ENCODE data around the gene ZNF438. TPM values are rescaled to one million over a fixed set of nuclear protein-coding genes. Genes with fewer than 3 reads are reported as not detected.

The ZNF438 gene
- total RNA-seq, 4 donors from 2014 or later = 6.1 to 14.1 (median 7.1) TPM

DNA sequence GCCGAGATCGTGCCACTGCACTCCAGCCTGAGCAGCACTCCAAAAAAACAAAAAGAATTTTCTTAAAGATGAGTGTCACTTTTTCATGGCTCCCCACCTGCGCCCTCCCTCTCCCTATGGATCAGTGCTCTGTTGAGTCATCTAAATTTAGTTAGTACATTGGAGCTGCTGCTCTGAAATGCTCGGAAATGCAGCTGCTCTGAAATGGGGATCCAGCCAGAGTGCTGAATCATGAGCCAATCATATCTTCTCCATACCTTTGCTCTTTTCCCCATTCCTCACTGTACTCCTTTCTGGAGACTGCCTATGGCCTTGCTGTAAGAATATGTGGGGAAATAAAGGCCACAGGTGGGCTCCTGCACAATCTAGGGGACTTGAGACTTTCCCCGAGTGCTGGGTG is 188.8 kb downstream of the ZNF438 start:
- DNase-seq (ENCODE audit: low spot score in 2 of 2) = no peak
- Histone ChIP-seq H3K27ac (no peak overlapping the region), H3K27me3 (no peaks in the 10 kb centered on the region), H3K9me3 (no peaks in the 10 kb centered on the region), H3K4me3 (no peak overlapping the region), H3K4me1 (peaks cover 4% of the 10 kb centered on the region), H3K36me3 (peaks cover 8% of the 10 kb centered on the region)
- whole genome bisulfite sequencing = 85% methylated on average over 5 of the region's 5 CpGs
- no peak for TF ChIP-seq POLR2AphosphoS5 (IDR thresholded peaks at IDR 0.05)
- no peak for TF ChIP-seq POLR2A (IDR thresholded peaks at IDR 0.05)
- TF ChIP-seq, protein P1, sequence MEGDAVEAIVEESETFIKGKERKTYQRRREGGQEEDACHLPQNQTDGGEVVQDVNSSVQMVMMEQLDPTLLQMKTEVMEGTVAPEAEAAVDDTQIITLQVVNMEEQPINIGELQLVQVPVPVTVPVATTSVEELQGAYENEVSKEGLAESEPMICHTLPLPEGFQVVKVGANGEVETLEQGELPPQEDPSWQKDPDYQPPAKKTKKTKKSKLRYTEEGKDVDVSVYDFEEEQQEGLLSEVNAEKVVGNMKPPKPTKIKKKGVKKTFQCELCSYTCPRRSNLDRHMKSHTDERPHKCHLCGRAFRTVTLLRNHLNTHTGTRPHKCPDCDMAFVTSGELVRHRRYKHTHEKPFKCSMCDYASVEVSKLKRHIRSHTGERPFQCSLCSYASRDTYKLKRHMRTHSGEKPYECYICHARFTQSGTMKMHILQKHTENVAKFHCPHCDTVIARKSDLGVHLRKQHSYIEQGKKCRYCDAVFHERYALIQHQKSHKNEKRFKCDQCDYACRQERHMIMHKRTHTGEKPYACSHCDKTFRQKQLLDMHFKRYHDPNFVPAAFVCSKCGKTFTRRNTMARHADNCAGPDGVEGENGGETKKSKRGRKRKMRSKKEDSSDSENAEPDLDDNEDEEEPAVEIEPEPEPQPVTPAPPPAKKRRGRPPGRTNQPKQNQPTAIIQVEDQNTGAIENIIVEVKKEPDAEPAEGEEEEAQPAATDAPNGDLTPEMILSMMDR (IDR thresholded peaks at IDR 0.05) = no peak
- no peak for TF ChIP-seq EP300 (IDR thresholded peaks at IDR 0.05)

- 85% methylated on average over 1 of the region's 1 CpG for WGBS
Observed at GRCh38 chr10:30842185-30842584, 189.5 kb downstream of the ZNF438 start.

DNA sequence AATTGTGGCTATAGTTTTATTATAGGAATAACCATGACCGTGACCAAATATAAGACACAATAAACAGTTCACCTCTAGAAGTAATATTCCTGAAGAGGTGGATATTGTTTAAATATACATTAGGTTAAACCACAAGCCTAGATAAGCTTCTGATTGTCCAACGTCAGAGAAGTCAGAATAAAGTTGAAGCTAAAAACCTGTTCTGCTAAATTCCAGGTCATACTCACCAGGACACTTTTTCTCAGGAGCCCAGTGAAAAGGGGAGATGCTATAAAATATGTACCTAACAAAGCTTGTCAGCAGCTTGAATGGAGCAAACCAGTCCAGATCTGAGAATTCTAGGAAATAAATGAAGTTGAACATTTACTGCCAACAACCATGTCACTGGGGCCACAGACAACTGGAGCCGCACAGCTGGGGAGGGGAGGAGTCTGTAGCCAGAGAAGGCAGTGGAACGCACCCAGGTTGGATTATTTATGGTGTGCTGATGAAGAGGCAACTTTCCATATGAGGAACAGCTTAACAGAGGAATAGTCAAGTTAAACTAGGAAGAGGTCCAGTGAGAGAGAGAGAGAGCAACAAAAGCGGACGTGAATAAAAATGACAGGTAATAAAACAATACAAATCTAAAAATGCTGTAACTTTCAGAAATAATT is 191.1 kb downstream of the ZNF438 start:
- 51% methylated on average over 6 of the region's 6 CpGs for WGBS
- H3K9me3 ChIP-seq = no peaks in the 10 kb centered on the region
- H3K4me3 ChIP-seq = no peak overlapping the region
- peaks cover 4% of the 10 kb centered on the region for H3K4me1 ChIP-seq
- DNase-seq (ENCODE audit: low spot score in 2 of 2) = no peak
- no peak overlapping the region for H3K27ac ChIP-seq
- no peaks in the 10 kb centered on the region for H3K27me3 ChIP-seq
- peaks cover 8% of the 10 kb centered on the region for H3K36me3 ChIP-seq
- TF ChIP-seq POLR2AphosphoS5 (IDR thresholded peaks at IDR 0.05) = no peak
- no peak for TF ChIP-seq EP300 (IDR thresholded peaks at IDR 0.05)
- TF ChIP-seq POLR2A (IDR thresholded peaks at IDR 0.05) = no peak
- TF ChIP-seq, protein P1 (IDR thresholded peaks at IDR 0.05) = no peak

More at GRCh38 chr10:30842185-30842584, 189.5 kb downstream of the ZNF438 start:
- no peak overlapping the region for H3K4me3 ChIP-seq
- DNase-seq (ENCODE audit: low spot score in 2 of 2) = no peak
- no peak for TF ChIP-seq EP300 (IDR thresholded peaks at IDR 0.05)
- TF ChIP-seq, protein P1 (IDR thresholded peaks at IDR 0.05) = no peak
- no peak for TF ChIP-seq POLR2A (IDR thresholded peaks at IDR 0.05)
- no peak for TF ChIP-seq POLR2AphosphoS5 (IDR thresholded peaks at IDR 0.05)
- no peaks in the 10 kb centered on the region for H3K9me3 ChIP-seq
- peaks cover 8% of the 10 kb centered on the region for H3K36me3 ChIP-seq
- no peaks in the 10 kb centered on the region for H3K27me3 ChIP-seq
- peaks cover 4% of the 10 kb centered on the region for H3K4me1 ChIP-seq
- H3K27ac ChIP-seq = no peak overlapping the region

DNA sequence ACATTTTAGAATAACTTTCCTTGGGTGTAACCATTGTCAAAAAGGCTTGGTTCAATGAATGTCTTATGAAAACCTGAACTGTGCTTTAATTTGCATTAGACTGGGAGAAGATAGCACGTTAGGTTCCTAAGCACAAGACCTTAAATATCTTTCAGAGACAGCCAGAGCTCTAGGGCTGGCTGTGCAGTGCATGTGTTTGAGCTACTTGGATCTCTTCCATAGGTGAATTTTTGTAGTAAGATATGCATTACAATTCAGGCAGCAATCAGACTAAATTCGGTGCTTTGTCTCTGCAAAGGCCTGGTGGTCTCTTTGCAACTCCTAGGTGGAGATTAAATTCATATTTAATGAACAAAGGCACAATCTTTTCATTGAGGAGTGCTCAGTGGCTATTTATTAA is 192.0 kb downstream of the ZNF438 start:
- H3K4me1 ChIP-seq = peaks cover 4% of the 10 kb centered on the region
- H3K27me3 ChIP-seq = no peaks in the 10 kb centered on the region
- H3K36me3 ChIP-seq = no peaks in the 10 kb centered on the region
- no peak for TF ChIP-seq POLR2A (IDR thresholded peaks at IDR 0.05)
- no peak for TF ChIP-seq EP300 (IDR thresholded peaks at IDR 0.05)
- TF ChIP-seq, protein P1 (IDR thresholded peaks at IDR 0.05) = no peak
- no peak for TF ChIP-seq POLR2AphosphoS5 (IDR thresholded peaks at IDR 0.05)
- WGBS = 81% methylated on average over 2 of the region's 2 CpGs
- H3K27ac ChIP-seq = no peak overlapping the region
- no peak for DNase-seq (ENCODE audit: low spot score in 2 of 2)
- H3K9me3 ChIP-seq = no peaks in the 10 kb centered on the region
- H3K4me3 ChIP-seq = no peak overlapping the region

DNA sequence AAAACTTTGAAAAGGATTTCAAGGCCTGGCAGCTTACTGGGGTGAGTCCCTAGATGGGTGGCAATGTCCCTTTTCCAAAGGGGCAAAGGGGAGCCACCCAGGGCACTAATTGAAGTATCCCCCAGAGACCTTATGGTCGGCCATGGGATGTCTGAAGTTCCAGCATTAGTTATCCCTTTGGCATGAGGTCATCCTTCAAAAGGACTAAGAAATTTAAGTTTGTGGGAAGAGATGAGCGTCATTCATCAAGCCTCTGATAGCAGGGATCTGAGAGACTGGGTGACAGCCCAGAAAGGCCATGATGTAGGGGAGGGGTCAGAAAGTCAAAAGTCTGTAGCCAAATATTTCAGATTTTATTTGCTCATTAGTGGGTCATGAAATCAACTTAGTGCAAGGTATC is 195.3 kb downstream of the ZNF438 start:
- no peak overlapping the region for H3K27ac ChIP-seq
- 84% methylated on average over 2 of the region's 2 CpGs for WGBS
- no peak for DNase-seq (ENCODE audit: low spot score in 2 of 2)
- peaks cover 15% of the 10 kb centered on the region for H3K4me1 ChIP-seq
- H3K4me3 ChIP-seq = no peak overlapping the region
- H3K36me3 ChIP-seq = no peaks in the 10 kb centered on the region
- TF ChIP-seq, protein P1 (IDR thresholded peaks at IDR 0.05) = no peak
- TF ChIP-seq EP300 (IDR thresholded peaks at IDR 0.05) (no peak), POLR2AphosphoS5 (IDR thresholded peaks at IDR 0.05) (no peak), POLR2A (IDR thresholded peaks at IDR 0.05) (no peak)
- no peaks in the 10 kb centered on the region for H3K27me3 ChIP-seq
- no peaks in the 10 kb centered on the region for H3K9me3 ChIP-seq
